Loucy (cell line): Measurements from ENCODE around the gene KNSTRN.

Experiments
- EZH2phosphoT487 ChIP-seq: fragments of 200-600 bp; IDR thresholded peaks from 2 replicates; pipeline ENCODE4 v1.6.1; 2018; ENCODE audit warnings: antibody characterized with exemption, mild to moderate bottlenecking, moderate library complexity, borderline replicate concordance
- TF ChIP-seq, protein P1 (sequence below): fragments of 200-600 bp; sonication (generic); conservative IDR thresholded peaks from 2 replicates; pipeline ENCODE4 v1.5.1; 2014; ENCODE audit warnings: mild to moderate bottlenecking, antibody characterized with exemption, low read length

DNA sequence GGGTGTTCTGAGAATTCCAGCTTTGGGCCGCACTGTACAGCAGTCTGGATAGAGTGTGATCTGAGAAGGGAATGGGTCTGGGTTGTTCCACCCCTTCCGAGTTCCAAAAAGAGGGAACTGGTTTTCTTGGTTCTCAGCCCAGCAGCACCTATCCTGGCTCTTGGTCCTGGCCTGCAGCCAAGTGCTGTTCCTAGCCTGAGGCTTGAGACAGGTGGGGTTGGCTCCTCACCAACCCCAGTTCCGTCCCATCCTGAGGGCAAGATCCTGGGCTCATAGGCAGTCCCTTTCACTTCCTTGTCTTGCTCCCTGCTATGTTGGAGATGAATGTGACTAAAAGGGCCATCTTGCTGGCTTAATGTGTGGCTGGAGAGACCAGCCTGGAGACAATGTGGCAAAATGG, 38.3 kb downstream of the KNSTRN start:
- TF ChIP-seq, protein P1, sequence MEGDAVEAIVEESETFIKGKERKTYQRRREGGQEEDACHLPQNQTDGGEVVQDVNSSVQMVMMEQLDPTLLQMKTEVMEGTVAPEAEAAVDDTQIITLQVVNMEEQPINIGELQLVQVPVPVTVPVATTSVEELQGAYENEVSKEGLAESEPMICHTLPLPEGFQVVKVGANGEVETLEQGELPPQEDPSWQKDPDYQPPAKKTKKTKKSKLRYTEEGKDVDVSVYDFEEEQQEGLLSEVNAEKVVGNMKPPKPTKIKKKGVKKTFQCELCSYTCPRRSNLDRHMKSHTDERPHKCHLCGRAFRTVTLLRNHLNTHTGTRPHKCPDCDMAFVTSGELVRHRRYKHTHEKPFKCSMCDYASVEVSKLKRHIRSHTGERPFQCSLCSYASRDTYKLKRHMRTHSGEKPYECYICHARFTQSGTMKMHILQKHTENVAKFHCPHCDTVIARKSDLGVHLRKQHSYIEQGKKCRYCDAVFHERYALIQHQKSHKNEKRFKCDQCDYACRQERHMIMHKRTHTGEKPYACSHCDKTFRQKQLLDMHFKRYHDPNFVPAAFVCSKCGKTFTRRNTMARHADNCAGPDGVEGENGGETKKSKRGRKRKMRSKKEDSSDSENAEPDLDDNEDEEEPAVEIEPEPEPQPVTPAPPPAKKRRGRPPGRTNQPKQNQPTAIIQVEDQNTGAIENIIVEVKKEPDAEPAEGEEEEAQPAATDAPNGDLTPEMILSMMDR, result no peak
- TF ChIP-seq EZH2phosphoT487, result no peak
